GM19043 (cell line): Measurements from ENCODE around the gene ENPP7.

Experiments used
- ATAC-seq: cut with Tn5 transposase; IDR thresholded peaks from one replicate; pipeline ENCODE4 v1.9.1; 2021; ENCODE audit warnings: low read depth; ENCODE audit not compliant: unreplicated experiment

The ENPP7 gene

DNA sequence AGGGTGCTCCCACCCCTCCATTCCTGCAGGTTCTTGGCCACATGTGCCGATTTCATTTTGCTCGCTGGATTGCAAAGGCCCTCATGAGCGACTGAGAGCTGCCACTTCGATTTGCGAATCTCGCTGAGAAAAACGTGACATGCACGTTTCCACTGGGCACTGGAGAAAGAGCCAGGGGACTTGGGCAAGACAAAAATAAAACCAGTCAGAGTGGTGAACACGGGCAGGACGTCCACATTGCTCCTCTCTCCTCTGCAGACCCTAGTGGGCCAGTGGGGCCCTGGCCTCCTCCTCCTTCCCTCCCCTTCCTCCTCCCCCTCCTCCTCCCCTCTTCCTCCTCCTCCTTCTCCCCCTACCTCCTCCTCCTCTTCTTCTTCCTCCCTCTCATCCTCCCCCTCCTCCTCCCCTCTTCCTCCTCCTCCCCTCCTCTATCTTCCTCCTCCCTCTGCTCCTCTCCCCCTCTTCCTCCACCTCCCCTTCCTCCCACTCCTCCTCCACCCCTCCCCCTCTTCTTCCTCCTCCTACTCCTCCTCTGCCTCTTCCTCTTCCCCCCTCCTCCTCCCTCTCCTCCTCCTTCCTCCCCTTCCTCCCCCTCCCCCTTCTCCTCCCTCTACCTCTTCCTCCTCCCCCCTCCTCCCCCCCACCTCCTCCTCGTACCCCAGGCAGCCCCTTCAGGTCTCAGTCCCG, 28.1 kb upstream of the ENPP7 start:
- no peak for ATAC-seq

DNA sequence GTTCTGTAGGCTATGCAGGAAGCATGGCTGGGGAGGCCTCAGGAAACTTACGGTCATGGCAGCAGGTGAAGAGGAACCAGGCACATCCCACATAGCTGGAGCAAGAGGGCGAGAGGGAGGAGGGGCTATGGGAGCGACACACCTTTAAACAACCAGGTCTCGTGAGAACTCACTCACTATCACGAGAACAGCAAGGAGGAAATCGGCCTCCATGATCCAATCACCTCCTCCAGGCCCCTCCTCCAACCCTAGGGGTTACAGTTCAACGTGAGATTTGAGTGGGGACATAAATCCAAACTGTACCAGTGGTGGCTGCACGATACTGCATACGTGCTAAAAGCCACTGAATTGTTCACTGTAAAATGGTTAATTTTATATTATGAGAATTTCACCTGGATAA, 26.1 kb upstream of the ENPP7 start:
- ATAC-seq = no peak

- no peak for ATAC-seq
These were observed 25.1 kb upstream of the ENPP7 start for GRCh38 chr17:79705674-79706073.

DNA sequence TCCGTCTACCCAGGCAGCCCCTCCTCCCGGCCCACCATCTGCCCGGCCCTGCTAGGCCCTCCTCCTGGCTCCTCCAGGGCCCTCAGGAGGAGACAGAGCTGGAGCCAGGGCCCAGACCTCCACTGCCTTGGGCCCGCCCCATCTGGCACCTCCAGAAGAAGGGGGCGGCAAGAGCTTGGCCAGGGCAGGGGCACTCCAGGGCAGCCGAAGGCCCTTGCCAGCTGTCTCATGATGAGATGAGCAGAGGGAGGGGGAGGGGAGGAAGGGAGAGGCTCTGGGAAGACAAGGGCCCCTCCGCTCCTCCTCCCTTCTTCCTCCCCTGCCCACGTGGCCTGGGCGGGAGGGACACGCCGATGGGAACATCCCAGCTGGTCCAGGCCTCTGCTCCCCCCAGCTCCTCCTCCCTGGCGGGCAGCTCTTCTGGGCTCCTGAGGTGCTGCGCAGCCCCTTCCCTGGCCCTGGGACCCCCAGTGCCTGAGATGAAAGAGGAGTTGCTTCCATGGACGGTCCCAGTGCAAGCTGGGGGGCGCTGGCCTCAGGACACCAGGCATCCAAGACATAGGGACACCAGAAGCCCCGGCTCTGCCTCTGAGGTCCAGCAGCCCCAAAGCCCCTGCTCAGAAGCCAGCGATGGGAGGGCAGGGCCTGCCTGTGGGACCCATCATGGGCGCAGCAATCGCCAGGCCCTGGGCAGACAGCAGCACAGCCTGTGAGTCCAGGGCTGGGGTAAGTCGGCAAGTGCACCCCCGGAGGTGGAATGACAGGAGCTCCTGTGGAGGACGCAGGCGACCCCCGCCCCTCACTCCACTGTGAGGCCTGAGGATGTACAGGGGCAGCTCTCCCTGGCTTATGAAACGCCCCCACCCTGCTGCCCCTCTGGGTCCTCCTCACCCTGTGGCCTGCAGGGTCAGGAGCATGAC, 23.6 kb upstream of the ENPP7 start:
- no peak for ATAC-seq

GRCh38 chr17:79707931-79708891, 22.5 kb upstream of the ENPP7 start:
- no peak for ATAC-seq

DNA sequence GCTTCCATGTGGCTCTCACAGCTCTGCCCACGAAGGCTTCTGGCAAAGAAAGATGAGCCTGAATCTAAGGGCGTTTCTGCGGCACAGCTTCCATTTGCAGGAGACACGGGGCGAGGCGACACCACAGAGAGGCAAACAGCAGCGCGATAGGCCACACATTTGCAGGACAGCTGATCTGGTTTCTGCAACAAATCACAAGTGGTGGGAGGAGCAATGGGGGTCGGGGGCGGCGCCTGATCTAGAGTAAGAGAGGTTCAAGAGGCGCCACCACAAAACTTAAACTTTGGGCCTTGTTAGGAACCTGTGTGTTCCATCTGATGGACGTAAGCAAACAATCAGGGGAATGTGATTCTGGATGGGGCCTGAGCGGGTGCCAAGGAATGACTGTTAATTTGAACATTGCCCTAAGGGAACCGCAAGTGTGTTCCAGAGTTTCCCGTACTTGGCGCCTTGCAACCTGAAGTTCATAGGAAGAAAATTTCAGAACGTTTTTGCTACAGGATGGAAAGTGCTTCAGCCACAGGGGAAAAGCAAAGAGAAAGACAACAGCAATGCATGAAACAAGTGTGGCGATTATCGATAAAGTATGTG, 18.9 kb upstream of the ENPP7 start:
- ATAC-seq = no peak

- no peak for ATAC-seq
These were observed 17.4 kb upstream of the ENPP7 start for GRCh38 chr17:79713391-79713790.

DNA sequence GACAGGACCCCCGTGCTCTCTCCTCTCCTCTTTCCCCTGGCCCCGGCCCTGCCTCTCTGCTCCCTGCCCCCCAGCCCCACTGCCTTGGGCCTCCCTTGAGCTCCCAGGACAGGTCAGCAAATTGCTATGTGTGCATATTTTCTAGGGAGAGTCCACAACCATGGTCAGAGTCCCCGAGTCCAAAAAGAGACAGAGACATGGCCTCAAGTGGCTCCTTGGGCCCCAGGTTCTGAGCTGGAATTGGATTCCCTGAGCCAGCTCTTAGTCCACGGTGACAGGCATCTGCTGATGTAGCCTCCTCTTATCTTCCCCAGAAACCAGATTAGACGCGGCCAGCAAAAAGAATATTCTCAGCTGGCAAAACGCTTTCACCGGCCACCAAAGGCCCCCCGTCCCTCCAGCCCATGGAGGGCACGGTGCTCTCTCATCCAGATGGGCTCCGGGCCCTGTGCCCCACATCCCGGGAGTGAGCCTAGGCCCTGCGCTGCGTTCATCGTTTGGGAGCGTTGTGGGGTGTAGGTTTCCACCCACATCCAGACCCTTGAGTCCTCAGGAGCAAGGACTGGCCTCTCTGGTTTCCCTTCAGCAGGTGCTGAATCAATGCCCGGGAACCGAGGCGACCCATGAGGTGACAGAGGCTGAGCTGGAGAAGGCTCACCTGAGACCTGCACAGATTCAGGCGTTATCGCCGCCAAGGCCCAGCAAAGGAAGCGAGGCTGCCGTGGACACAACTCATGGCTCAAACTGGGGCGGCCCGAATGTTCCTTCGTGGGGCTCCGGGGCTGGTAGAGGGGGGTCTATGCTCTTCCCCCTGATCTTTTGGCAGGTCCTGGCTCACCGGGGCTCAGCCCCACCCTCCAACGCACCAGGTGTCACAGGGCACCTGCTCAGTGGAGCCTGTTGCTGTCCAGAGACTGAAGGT, 16.3 kb upstream of the ENPP7 start:
- no peak for ATAC-seq

- no peak for ATAC-seq
These were observed 15.4 kb upstream of the ENPP7 start for GRCh38 chr17:79715098-79715942.

- ATAC-seq = no peak
These were observed 14.6 kb upstream of the ENPP7 start for GRCh38 chr17:79715943-79716797.

- ATAC-seq = no peak
These were observed 9.9 kb upstream of the ENPP7 start for GRCh38 chr17:79720705-79721292.

DNA sequence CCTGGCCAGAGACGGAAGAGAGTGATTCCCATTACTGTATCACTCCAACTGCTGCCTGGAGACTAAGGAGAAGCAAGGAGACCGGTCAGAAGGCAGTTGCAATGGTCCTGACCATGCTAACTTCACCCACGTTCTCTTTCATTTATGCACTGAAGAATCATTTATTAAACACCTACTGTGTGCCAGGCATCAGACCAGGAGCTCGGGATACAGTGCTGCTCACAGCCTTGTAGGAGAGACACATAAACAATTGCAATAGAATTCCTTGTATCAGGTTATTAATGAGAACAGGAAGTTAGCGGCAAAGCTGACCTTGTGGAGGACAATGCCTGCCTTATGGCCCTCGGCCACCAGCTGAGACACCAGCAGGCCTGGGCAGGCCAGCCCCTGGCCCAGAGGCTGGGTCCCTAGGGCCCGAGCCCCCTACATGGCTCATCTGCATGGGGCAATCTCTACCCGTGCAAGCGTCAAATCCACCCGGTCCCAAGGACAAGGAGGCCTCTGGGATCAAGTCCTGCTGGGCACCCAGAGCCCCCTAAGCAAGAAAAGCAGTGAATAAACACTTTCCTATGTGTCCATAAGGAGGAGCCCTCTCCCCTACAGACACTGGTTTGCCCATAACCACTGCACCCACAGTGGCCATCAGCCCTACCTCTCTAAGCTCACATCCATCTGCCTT, 8.6 kb upstream of the ENPP7 start:
- ATAC-seq = no peak

- ATAC-seq = no peak
These were observed 8.0 kb upstream of the ENPP7 start for GRCh38 chr17:79722787-79723186.

DNA sequence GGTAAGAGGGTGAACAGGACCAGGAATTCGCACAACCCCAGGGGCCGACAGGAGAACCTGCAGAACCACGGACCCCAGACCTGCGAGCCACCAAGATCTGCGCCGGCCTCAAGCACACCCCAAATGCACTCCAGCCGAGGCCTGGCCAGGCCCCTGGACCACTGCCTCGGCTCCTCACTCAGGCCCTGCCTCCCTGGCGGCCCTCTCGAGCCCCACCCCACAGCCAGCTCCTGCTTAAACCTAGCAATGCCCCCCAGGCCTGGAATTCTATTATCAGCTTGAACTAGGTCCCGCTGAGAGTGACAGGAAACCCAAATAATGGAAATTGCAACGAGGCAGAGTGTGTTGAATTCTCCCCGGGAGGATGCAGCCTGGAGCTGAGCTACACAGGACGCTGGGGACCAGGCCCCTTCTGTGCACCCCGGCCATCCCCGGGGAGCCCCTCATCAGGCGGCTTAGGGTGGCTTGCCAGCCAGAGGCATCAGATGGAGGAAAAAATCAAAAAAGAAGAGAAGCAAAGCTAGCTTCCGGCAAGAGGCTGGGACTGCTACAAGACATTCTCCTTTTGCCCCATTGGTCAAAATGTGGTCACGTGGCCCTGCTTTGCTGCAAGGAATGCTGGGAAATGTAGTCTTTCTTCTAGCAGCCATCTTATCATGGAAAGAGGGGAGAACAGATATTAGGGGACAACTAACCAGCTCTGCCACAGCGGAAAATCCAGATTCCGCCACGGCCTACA, 2.4 kb upstream of the ENPP7 start:
- no peak for ATAC-seq

DNA sequence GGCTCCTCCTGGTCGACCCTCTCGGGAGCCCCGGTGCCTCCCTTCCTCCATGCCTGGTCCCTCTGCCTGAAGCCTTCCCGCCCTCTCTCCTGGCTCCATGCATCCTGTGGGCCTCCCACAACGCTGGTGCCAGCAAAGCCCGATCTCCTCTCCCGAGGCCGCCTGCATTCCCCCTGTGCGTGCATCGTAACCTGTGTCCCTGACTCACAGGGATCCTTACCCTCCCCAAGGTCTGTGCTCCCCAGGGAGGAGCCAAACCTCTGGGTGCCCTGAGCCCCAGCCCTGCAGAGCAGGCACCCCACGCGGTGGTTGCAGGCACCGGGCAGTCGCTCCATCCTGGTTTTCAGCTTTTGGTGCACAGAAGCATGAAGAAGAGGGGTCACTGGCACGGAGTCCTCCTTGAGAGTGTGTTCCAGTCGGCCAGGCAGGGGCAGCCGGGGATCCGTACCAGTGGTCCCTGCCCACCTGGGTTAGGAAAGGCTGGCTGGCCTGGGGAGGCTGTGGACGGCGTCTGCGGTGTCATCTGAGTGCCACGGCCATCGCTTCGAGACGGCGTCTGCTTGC, 1.8 kb upstream of the ENPP7 start:
- no peak for ATAC-seq

DNA sequence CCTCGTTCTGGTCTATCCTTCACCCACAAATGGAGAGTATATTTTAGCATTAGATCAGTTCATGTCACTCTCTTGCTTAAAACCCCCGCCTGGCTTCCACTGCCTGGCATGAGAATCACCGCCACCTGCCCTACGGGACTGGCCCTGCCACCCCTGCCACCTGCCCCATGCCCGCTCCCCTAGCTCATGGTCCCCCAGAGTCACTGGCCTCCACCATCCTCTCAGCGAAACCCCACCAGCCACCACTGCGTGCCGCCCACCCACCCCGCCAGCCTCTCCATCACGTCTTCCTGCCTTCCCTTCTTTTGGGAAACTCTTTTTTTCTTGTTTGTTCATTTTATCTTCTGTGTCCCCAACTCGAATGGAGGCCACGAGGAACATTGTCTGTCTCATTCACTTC, 982 bp upstream of the ENPP7 start:
- ATAC-seq = no peak
